H1 (cell line): Measurements from ENCODE around the gene GNAT1. TPM values are rescaled to one million over a fixed set of nuclear protein-coding genes. Genes with fewer than 3 reads are reported as not detected.

Source experiments
- CTCF ChIA-PET: fragments of 300-600 bp; sonication (Branson Sonifier 250); formaldehyde crosslinking; loops from one replicate; lab custom pipeline; 2021; ENCODE audit not compliant: partially characterized antibody; lab: Charles Lee
- POLR2A ChIA-PET: fragments of 300-600 bp; sonication (Branson Sonifier 250); formaldehyde crosslinking; loops from one replicate; lab custom pipeline; 2021; ENCODE audit warnings: inconsistent platforms; ENCODE audit not compliant: partially characterized antibody; lab: Charles Lee
- DNase-seq, 2 experiments: peaks; one replicate each; pipeline versions ENCODE4 v3.0.0 to v3.0.0-alpha.2; 2010 to 2022; ENCODE audit warnings: low spot score in 2 of 2, low read depth in 1 of 2, mixed read lengths in 1 of 2
- FAIRE-seq: peaks from 2 replicates; lab custom pipeline; 2011; peaks lifted over from hg19 to GRCh38; lab: Jason Lieb, UNC
- H2AFZ ChIP-seq: 2 replicates; pipeline ENCODE4 v1.8.1; 2012; ENCODE audit warnings: low read length, inconsistent platforms
- H2AK5ac ChIP-seq: 2 replicates; pipeline ENCODE4 v1.6.1; 2013; ENCODE audit warnings: low read depth, low read length
- H2BK120ac ChIP-seq: replicated peaks from 2 replicates; pipeline ENCODE3; 2013; ENCODE audit warnings: low read depth, low read length, inconsistent platforms
- H2BK12ac ChIP-seq: 2 replicates; pipeline ENCODE4 v1.6.1; 2013; ENCODE audit warnings: low read depth, low read length
- H2BK15ac ChIP-seq: 2 replicates; pipeline ENCODE4 v1.6.1; 2013; ENCODE audit warnings: low read length
- H2BK20ac ChIP-seq: 2 replicates; pipeline ENCODE4 v1.6.1; 2013; ENCODE audit warnings: low read length
- H2BK5ac ChIP-seq: 2 replicates; pipeline ENCODE4 v1.6.1; 2013; ENCODE audit warnings: low read depth, low read length
- H3K14ac ChIP-seq: 2 replicates; pipeline ENCODE4 v1.6.1; 2013; ENCODE audit warnings: inconsistent platforms; ENCODE audit not compliant: insufficient read length
- H3K18ac ChIP-seq: 2 replicates; pipeline ENCODE4 v1.6.1; 2013; ENCODE audit warnings: low read length; ENCODE audit errors: extremely low read depth
- H3K23ac ChIP-seq: 2 replicates; pipeline ENCODE4 v1.6.1; 2013; ENCODE audit warnings: inconsistent platforms; ENCODE audit not compliant: insufficient read length
- H3K23me2 ChIP-seq: 2 replicates; pipeline ENCODE4 v1.6.1; 2013; ENCODE audit warnings: low read depth, low read length
- H3K27ac ChIP-seq: 2 replicates; pipeline ENCODE4 v1.6.1; 2011; ENCODE audit warnings: low read depth, low read length, inconsistent platforms
- H3K27me3 ChIP-seq, 4 experiments: replicated peaks in 1 of 4; 1 replicate in 1 of 4; 2 replicates in 3 of 4; pipeline versions ENCODE4 v1.6.1 to v1.8.1; 2011 to 2013; ENCODE audit warnings: low read length in 3 of 4, mild to moderate bottlenecking in 3 of 4, inconsistent platforms in 2 of 4, mixed read lengths in 2 of 4, moderate library complexity in 1 of 4; ENCODE audit not compliant: control insufficient read depth in 3 of 4, insufficient read depth in 3 of 4; ENCODE audit errors: extremely low read depth in 1 of 4
- H3K36me3 ChIP-seq, 4 experiments: 2 replicates each; pipeline versions ENCODE4 v1.6.1 to v1.8.1; 2011 to 2013; ENCODE audit warnings: mild to moderate bottlenecking in 4 of 4, low read length in 3 of 4, moderate library complexity in 2 of 4, control low read depth in 1 of 4, inconsistent platforms in 1 of 4; ENCODE audit not compliant: insufficient read depth in 4 of 4, control insufficient read depth in 2 of 4
- H3K4ac ChIP-seq: replicated peaks from 2 replicates; pipeline ENCODE3; 2013; ENCODE audit warnings: low read length, low read depth, mixed read lengths, inconsistent platforms; ENCODE audit not compliant: insufficient read length
- H3K4me1 ChIP-seq, 4 experiments: replicated peaks in 1 of 4; 1 replicate in 1 of 4; 2 replicates in 3 of 4; pipeline versions ENCODE4 v1.6.1 to v1.8.1; 2011 to 2013; ENCODE audit warnings: low read length in 3 of 4, inconsistent platforms in 2 of 4, mixed read lengths in 1 of 4; ENCODE audit not compliant: insufficient read depth in 4 of 4, control insufficient read depth in 3 of 4
- H3K4me2 ChIP-seq, 2 experiments: 2 replicates each; pipeline versions ENCODE4 v1.6.1 to v1.8.1; 2011 to 2013; ENCODE audit warnings: low read depth in 2 of 2, low read length in 2 of 2, control low read depth in 1 of 2, inconsistent platforms in 1 of 2, mild to moderate bottlenecking in 1 of 2; ENCODE audit not compliant: insufficient read depth in 1 of 2
- H3K4me3 ChIP-seq, 4 experiments: fragments of 200-600, 300-600 bp in 1 of 4; sonication (generic), shearing (Covaris generic), sonication (Bioruptor Twin) in 1 of 4; 2 replicates each; pipeline versions ENCODE4 v1.5.1 to v1.8.1; 2011 to 2016; ENCODE audit warnings: low read length in 4 of 4, low read depth in 3 of 4, control low read depth in 2 of 4, inconsistent platforms in 2 of 4, mild to moderate bottlenecking in 2 of 4, mixed read lengths in 1 of 4, moderate library complexity in 1 of 4; ENCODE audit not compliant: insufficient read depth in 2 of 4; ENCODE audit errors: extremely low read depth in 1 of 4
- H3K56ac ChIP-seq: replicated peaks from 2 replicates; pipeline ENCODE3; 2013; ENCODE audit warnings: low read depth, mild to moderate bottlenecking, mixed read lengths, low read length, inconsistent platforms; ENCODE audit not compliant: insufficient read length
- H3K79me1 ChIP-seq: 2 replicates; pipeline ENCODE4 v1.6.1; 2013; ENCODE audit warnings: low read depth, low read length, control low read depth
- H3K79me2 ChIP-seq, 2 experiments: 2 replicates each; pipeline versions ENCODE4 v1.6.1 to v1.8.1; 2012 to 2013; ENCODE audit warnings: low read length in 2 of 2, mild to moderate bottlenecking in 2 of 2, inconsistent platforms in 1 of 2; ENCODE audit not compliant: insufficient read depth in 2 of 2, control insufficient read depth in 1 of 2
- H3K9ac ChIP-seq, 4 experiments: replicated peaks in 1 of 4; 1 replicate in 1 of 4; 2 replicates in 3 of 4; pipeline versions ENCODE4 v1.6.1 to v1.8.1; 2011 to 2013; ENCODE audit warnings: low read depth in 3 of 4, low read length in 3 of 4, control low read depth in 2 of 4, mild to moderate bottlenecking in 2 of 4, moderate library complexity in 2 of 4, inconsistent platforms in 1 of 4; ENCODE audit errors: extremely low read depth in 1 of 4
- H3K9me3 ChIP-seq, 2 experiments: 2 replicates each; pipeline versions ENCODE4 v1.6.1 to v1.8.1; 2012 to 2013; ENCODE audit warnings: mild to moderate bottlenecking in 2 of 2, moderate library complexity in 2 of 2, control low read depth in 1 of 2, inconsistent platforms in 1 of 2, low read depth in 1 of 2, low read length in 1 of 2, mixed read lengths in 1 of 2; ENCODE audit not compliant: insufficient read depth in 2 of 2
- H4K20me1 ChIP-seq, 2 experiments: replicated peaks in 1 of 2; 2 replicates each; pipeline versions ENCODE3 to v1.8.1; 2011 to 2013; ENCODE audit warnings: inconsistent platforms in 2 of 2, low read length in 2 of 2, mild to moderate bottlenecking in 1 of 2; ENCODE audit not compliant: insufficient read depth in 2 of 2, control insufficient read depth in 1 of 2
- H4K5ac ChIP-seq: 2 replicates; pipeline ENCODE4 v1.6.1; 2013; ENCODE audit warnings: low read length, low read depth, mixed read lengths, inconsistent platforms; ENCODE audit not compliant: insufficient read length
- H4K8ac ChIP-seq: 2 replicates; pipeline ENCODE4 v1.8.0; 2013; ENCODE audit warnings: mild to moderate bottlenecking, moderate library complexity, low read length, inconsistent platforms; ENCODE audit not compliant: insufficient read depth; ENCODE audit errors: extremely low read depth
- H4K91ac ChIP-seq: replicated peaks from 2 replicates; pipeline ENCODE3; 2013; ENCODE audit warnings: low read length, mixed read lengths, inconsistent platforms; ENCODE audit not compliant: insufficient read length
- ASH2L ChIP-seq: fragments of 200-600, 300-600 bp; sonication (generic); IDR thresholded peaks from one replicate; pipeline ENCODE4 v1.7.1; 2017; ENCODE audit warnings: low read length
- BACH1 ChIP-seq: IDR thresholded peaks from 2 replicates; pipeline ENCODE4 v1.6.1; 2012; ENCODE audit warnings: low read length, improper control_type of control experiment
- CEBPB ChIP-seq: IDR thresholded peaks from 2 replicates; pipeline ENCODE4 v1.6.1; 2012; ENCODE audit warnings: low read depth, low read length
- RXRA ChIP-seq: IDR thresholded peaks from 2 replicates; pipeline ENCODE4 v1.6.1; 2011; ENCODE audit warnings: low read depth, mild to moderate bottlenecking, low read length, moderate library complexity; ENCODE audit not compliant: insufficient read depth
- SIN3A ChIP-seq, 2 experiments: IDR thresholded peaks in 1 of 2; conservative IDR thresholded peaks in 1 of 2; 2 replicates each; pipeline ENCODE4 v1.6.1; 2011 to 2012; ENCODE audit warnings: low read length in 2 of 2, improper control_type of control experiment in 1 of 2, low read depth in 1 of 2, mild to moderate bottlenecking in 1 of 2
- TAF7 ChIP-seq: optimal IDR thresholded peaks from 2 replicates; pipeline ENCODE3; 2011; ENCODE audit warnings: low read depth, mild to moderate bottlenecking, inconsistent platforms, low read length, moderate library complexity, borderline replicate concordance
- TEAD4 ChIP-seq: IDR thresholded peaks from 2 replicates; pipeline ENCODE4 v1.6.1; 2012; ENCODE audit warnings: low read depth, low read length, inconsistent platforms, mixed read lengths
- WGBS, 2 experiments: shearing (Covaris generic) in 1 of 2; methylation state at CpG; one replicate each; pipeline versions ENCODE4 v1.1.6 to v1.1.7; 2013 to 2015; ENCODE audit warnings: low lambda C conversion rate in 2 of 2, mixed read lengths in 2 of 2, inconsistent platforms in 1 of 2, low coverage in 1 of 2, missing lambda C conversion rate in 1 of 2; ENCODE audit not compliant: insufficient replicate concordance in 2 of 2, insufficient coverage in 1 of 2, insufficient read length in 1 of 2; ENCODE audit errors: extremely low coverage in 1 of 2, missing lambda C conversion rate in 1 of 2; 5-methylcytosine and 5-hydroxymethylcytosine counted together
- polyA plus RNA-seq, 7 experiments: library from polyadenylated mRNA; depleted of rRNA in 3 of 7; stranded (reverse) in 5 of 7; unstranded in 2 of 7; fragments of >200 nt in 5 of 7; fragments of 200-250 nt in 2 of 7; gene quantifications; 1 replicate in 5 of 7; 2 replicates in 1 of 7; 4 replicates in 1 of 7; pipeline versions ENCODE4 v1.2.1 to v1.2.3, GENCODE V29; 2011 to 2013; ENCODE audit warnings: missing spikeins in 2 of 7, mixed read lengths in 2 of 7
- total RNA-seq: library from RNA; stranded (reverse); fragmentation: NEBNext Ultra II Directional; extraction: Animal tissue kit (Norgen Biotek cat#: 25700); gene quantifications from 2 replicates; pipeline ENCODE4 v1.2.1, GENCODE V29; 2021
- TF ChIP-seq, protein P1 (sequence below): IDR thresholded peaks from 2 replicates; pipeline ENCODE4 v1.6.1; 2011; ENCODE audit warnings: low read length, improper control_type of control experiment
- TF ChIP-seq, protein P2 (sequence below): IDR thresholded peaks from 2 replicates; pipeline ENCODE4 v1.6.1; 2012; ENCODE audit warnings: low read length, inconsistent platforms

The GNAT1 gene
- total and polyA plus RNA-seq, 2 of the 8 experiments (the other 6 are each of a cell fraction or from before 2014, with no cell fraction given), result 0.08 TPM; not detected in 1

DNA sequence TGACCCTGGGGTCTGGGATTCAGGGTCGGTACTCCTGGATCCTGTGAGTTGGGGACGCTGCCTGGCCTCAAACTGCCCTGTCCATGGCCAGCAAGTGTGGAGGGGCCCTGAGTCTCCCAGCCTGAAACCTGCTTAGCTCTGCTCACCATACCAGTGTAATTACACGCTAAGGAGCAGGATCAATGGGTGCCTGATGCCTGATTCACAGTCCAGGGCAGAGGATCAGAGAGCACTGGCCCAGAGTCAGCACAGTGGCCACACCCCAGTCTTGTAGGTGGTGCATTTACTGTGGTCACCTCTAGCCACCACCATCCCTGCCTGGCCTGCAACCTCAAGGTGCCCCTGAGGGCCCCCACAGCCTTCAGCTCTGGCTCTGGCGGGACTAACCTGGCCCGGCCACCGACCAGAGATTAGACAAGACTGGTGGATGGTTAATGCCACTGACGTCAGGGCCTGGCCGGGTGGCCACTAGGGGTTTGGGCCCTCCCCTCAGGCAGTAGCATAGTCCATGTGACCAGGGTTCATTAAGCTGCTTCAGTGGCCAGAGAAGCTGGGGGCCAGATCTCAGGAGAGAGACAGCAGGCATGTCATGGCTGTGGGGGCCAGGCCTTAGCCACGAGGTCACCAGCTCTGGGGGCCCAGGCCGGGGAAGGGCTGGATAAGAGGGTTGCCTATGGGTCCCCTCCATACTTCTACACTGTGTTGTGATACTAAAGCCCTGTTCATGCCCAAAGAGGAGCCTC is 10.3 kb downstream of the GNAT1 start:
- peaks cover 0 to 21% (median 8%) of the 10 kb centered on the region in 4 experiments; a peak in 6 of 7 replicates for H3K4me1 ChIP-seq
- H3K9me3 ChIP-seq, result no peaks in the 10 kb centered on the region
- CTCF ChIA-PET, result interaction anchor here (1.0 to 48.1 kb wide), 7 partner anchors 14 to 349 kb away, joined by 3 to 2149 read pairs (median 6); partner anchors contain the start of genes GNAI2, GNAT1, LSMEM2 and SEMA3B
- no peak overlapping the region for H3K56ac ChIP-seq
- no peak overlapping the region for H3K9ac ChIP-seq
- H3K4ac ChIP-seq, result no peak overlapping the region
- no peak overlapping the region for H3K23ac ChIP-seq
- H3K4me3 ChIP-seq, result no peak overlapping the region
- H3K79me1 ChIP-seq, result no peaks in the 10 kb centered on the region
- H2AK5ac ChIP-seq, result no peak overlapping the region
- H3K4me2 ChIP-seq, result no peak overlapping the region
- no peak overlapping the region for H4K8ac ChIP-seq
- no peak overlapping the region for H3K14ac ChIP-seq
- no peak overlapping the region for H4K5ac ChIP-seq
- H4K20me1 ChIP-seq, result no peaks in the 10 kb centered on the region
- no peak overlapping the region for H2BK20ac ChIP-seq
- H3K27me3 ChIP-seq, result peaks cover 1 to 21% (median 19%) of the 10 kb centered on the region in 4 experiments
- no peak overlapping the region for H2BK120ac ChIP-seq
- WGBS, 2 experiments, result 87% methylated on average over 10 of the region's 10 CpGs; no CpG with 5 or more reads in 1 of the 2 experiments
- DNase-seq (no peak), FAIRE-seq (no peak)
- peak overlapping the region; percentile 40; the same call in 1 of the 2 replicates for H2BK15ac ChIP-seq
- no peaks in the 10 kb centered on the region for H3K79me2 ChIP-seq
- H3K18ac ChIP-seq, result no peak overlapping the region
- peak overlapping the region; percentile 35 for H4K91ac ChIP-seq
- H2BK12ac ChIP-seq, result no peak overlapping the region
- no peak overlapping the region for H3K27ac ChIP-seq
- POLR2A ChIA-PET, result interaction anchor here (0.7 to 1.6 kb wide), 5 partner anchors 10 to 114 kb away, joined by 3 to 5 read pairs (median 4); no protein-coding TSS in a partner anchor
- peaks cover 6% of the 10 kb centered on the region for H3K23me2 ChIP-seq
- H3K36me3 ChIP-seq, result no peaks in the 10 kb centered on the region
- no peak overlapping the region for H2BK5ac ChIP-seq
- H2AFZ ChIP-seq, result no peak overlapping the region
- no peak for TF ChIP-seq TAF7
- TF ChIP-seq, protein P1, sequence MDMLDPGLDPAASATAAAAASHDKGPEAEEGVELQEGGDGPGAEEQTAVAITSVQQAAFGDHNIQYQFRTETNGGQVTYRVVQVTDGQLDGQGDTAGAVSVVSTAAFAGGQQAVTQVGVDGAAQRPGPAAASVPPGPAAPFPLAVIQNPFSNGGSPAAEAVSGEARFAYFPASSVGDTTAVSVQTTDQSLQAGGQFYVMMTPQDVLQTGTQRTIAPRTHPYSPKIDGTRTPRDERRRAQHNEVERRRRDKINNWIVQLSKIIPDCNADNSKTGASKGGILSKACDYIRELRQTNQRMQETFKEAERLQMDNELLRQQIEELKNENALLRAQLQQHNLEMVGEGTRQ, result no peak
- TF ChIP-seq ASH2L, result no peak
- TF ChIP-seq TEAD4, result no peak
- no peak for TF ChIP-seq BACH1
- no peak for TF ChIP-seq CEBPB
- no peak for TF ChIP-seq RXRA
- TF ChIP-seq, protein P2, sequence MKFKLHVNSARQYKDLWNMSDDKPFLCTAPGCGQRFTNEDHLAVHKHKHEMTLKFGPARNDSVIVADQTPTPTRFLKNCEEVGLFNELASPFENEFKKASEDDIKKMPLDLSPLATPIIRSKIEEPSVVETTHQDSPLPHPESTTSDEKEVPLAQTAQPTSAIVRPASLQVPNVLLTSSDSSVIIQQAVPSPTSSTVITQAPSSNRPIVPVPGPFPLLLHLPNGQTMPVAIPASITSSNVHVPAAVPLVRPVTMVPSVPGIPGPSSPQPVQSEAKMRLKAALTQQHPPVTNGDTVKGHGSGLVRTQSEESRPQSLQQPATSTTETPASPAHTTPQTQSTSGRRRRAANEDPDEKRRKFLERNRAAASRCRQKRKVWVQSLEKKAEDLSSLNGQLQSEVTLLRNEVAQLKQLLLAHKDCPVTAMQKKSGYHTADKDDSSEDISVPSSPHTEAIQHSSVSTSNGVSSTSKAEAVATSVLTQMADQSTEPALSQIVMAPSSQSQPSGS, result no peak
- no peak for TF ChIP-seq SIN3A (conservative IDR thresholded peaks at IDR 0.05 in 1 of 2, IDR thresholded peaks at IDR 0.05 in 1 of 2; ENCODE audit: low read depth in 1 of 2, low read length in 2 of 2)
